Stomach (tissue), 19 donors: ENCODE results near the gene ARHGEF4. TPM values are rescaled to one million over a fixed set of nuclear protein-coding genes. Genes with fewer than 3 reads are reported as not detected.

Experiments used
- DNase-seq, 2 donors: peaks; one replicate each; pipeline versions ENCODE4 v3.0.0 to v3.0.0-alpha.2; 2013 to 2019
- H3K27ac ChIP-seq, 5 donors: fragments of 200-600 bp in 4 of 5; sonication (generic) in 4 of 5; one replicate each; pipeline ENCODE4 v1.5.1; 2013 to 2019; ENCODE audit warnings: mild to moderate bottlenecking in 1 of 5, moderate library complexity in 1 of 5
- H3K27me3 ChIP-seq, 3 donors: fragments of 200-600 bp; sonication (generic); one replicate each; pipeline ENCODE4 v1.5.1; 2017 to 2019; ENCODE audit warnings: mixed run types in 1 of 3
- H3K36me3 ChIP-seq, 4 donors: fragments of 200-600 bp; sonication (generic); 1 replicate in 3 of 4; 2 replicates in 1 of 4; pipeline ENCODE4 v1.5.1; 2016 to 2019
- H3K4me1 ChIP-seq, 4 donors: fragments of 200-600 bp; sonication (generic); one replicate each; pipeline ENCODE4 v1.5.1; 2016 to 2019
- H3K4me3 ChIP-seq, 4 donors: fragments of 200-600 bp; sonication (generic) in 3 of 4; one replicate each; pipeline ENCODE4 v1.5.1; 2016 to 2019; ENCODE audit warnings: mild to moderate bottlenecking in 1 of 4
- H3K9me3 ChIP-seq, 4 donors: fragments of 200-600 bp; sonication (generic); one replicate each; pipeline ENCODE4 v1.5.1; 2016 to 2019
- CTCF ChIP-seq, 7 experiments: fragments of 450-650 bp in 4 of 7; fragments of 200-600 bp in 3 of 7; sonication (generic) in 3 of 7; IDR thresholded peaks; one replicate each; pipeline ENCODE4 v1.5.1; 2016 to 2019; ENCODE audit warnings: antibody characterized with exemption in 7 of 7, control low read depth in 2 of 7, mild to moderate bottlenecking in 1 of 7
- EP300 ChIP-seq: sonication (generic); formaldehyde crosslinking; IDR thresholded peaks from one replicate; pipeline ENCODE4 v1.6.1; 2017; ENCODE audit warnings: antibody characterized with exemption
- POLR2A ChIP-seq, 4 donors: fragments of 450-650 bp; IDR thresholded peaks; one replicate each; pipeline ENCODE4 v1.6.1; 2016; ENCODE audit warnings: antibody characterized with exemption in 4 of 4, control low read depth in 2 of 4, mild to moderate bottlenecking in 1 of 4, moderate library complexity in 1 of 4
- POLR2AphosphoS5 ChIP-seq, 3 donors: sonication (generic); formaldehyde crosslinking; IDR thresholded peaks; one replicate each; pipeline ENCODE4 v1.6.1; 2016; ENCODE audit warnings: antibody characterized with exemption in 3 of 3
- WGBS, 5 donors: extraction: QIAGEN DNeasy Blood & Tissue Kit in 3 of 5; methylation state at CpG; one replicate each; pipeline versions ENCODE4 v1.1.5 to v1.1.7; 2013 to 2018; 5-methylcytosine and 5-hydroxymethylcytosine counted together
- intact Hi-C: fragments of 100-400 bp; cut with DNase I; formaldehyde crosslinking; loops from one replicate; pipeline ENCODE4 v1.15.1; 2023; ENCODE audit warnings: low total_unique reads
- long read RNA-seq, 10 donors: transcript quantifications; one replicate each; lab custom pipeline, GENCODE V29; 2026
- polyA plus RNA-seq, 3 donors: library from polyadenylated mRNA; stranded (reverse); fragments of 200-250 nt; gene quantifications; one replicate each; pipeline ENCODE4 v1.2.3, GENCODE V29; 2013
- total RNA-seq, 5 donors: library from RNA; depleted of rRNA; stranded (reverse); fragments of >200 nt; gene quantifications; one replicate each; pipeline versions ENCODE4 v1.1.0 to v1.2.3, GENCODE V29; 2014 to 2016
- donor health status: healthy with polysubstance abuse.
- donor health status: Bipolar disorder and iron deficiency.
- donor health status: healthy.

Gene ARHGEF4
- total RNA-seq (10 to 100 TPM in 3 of 5 donors, 1 to 10 TPM in 1, not detected in 1; 7.7 to 19.0 (median 12.6) TPM), polyA plus RNA-seq (10 to 100 TPM in 1 of 3 donors, 1 to 10 TPM in 2; 1.4 to 32.3 (median 1.8) TPM)
- long read RNA-seq, donor 1, partial matches to known transcripts: 0 of 1 reads
- long read RNA-seq, donor 1, other reads (novel, unspliced or antisense): 0 of 1 reads
- long read RNA-seq, donor 2: 0 reads
- long read RNA-seq, donor 3: 0 reads
- long read RNA-seq, donor 4: 0 reads
- long read RNA-seq, donor 5, partial matches to known transcripts: 0 of 1 reads
- long read RNA-seq, donor 5, other reads (novel, unspliced or antisense): 0 of 1 reads
- long read RNA-seq, donor 6: 0 reads
- long read RNA-seq, donor 7, partial matches to known transcripts: 5 of 5 reads
- long read RNA-seq, donor 7, other reads (novel, unspliced or antisense): 0 of 5 reads
- long read RNA-seq, donor 8, partial matches to known transcripts: 0 of 1 reads
- long read RNA-seq, donor 8, other reads (novel, unspliced or antisense): 0 of 1 reads
- long read RNA-seq, donor 9, partial matches to known transcripts: 0 of 1 reads
- long read RNA-seq, donor 9, other reads (novel, unspliced or antisense): 0 of 1 reads
- long read RNA-seq, donor 10: 0 reads

- WGBS, 5 donors: 3 to 16% (median 4%) methylated on average over 12 to 70 of the region's 70 CpGs
- H3K36me3 ChIP-seq: no peaks in the 10 kb centered on the region
- intact Hi-C loops: no loop called here
- no peak within 1 kb of the TSS for H3K27ac ChIP-seq
- peaks cover 12 to 18% (median 15%) of the 10 kb centered on the region in 4 donors for H3K4me1 ChIP-seq
- peak; percentile 70 to 78 for DNase-seq
- peak within 1 kb of the TSS; percentile 34 to 54 (median 46) for H3K4me3 ChIP-seq
- H3K9me3 ChIP-seq: no peaks in the 10 kb centered on the region
- peaks cover 7 to 88% (median 40%) of the 10 kb centered on the region in 3 donors for H3K27me3 ChIP-seq
- no peak for TF ChIP-seq POLR2A (IDR thresholded peaks at IDR 0.05)
- TF ChIP-seq POLR2AphosphoS5 (IDR thresholded peaks at IDR 0.05): no peak
- TF ChIP-seq CTCF (IDR thresholded peaks at IDR 0.05): no peak
- no peak for TF ChIP-seq EP300
These were observed at the start of gene ARHGEF4 for GRCh38 chr2:130836501-130837174. ARHGEF4 (plus strand) TSS chr2:130836914; CDS start chr2:130836954, 40 bp downstream.

- intact Hi-C loops: no loop called here
- WGBS, 5 donors: 84 to 90% (median 86%) methylated on average over 17 of the region's 17 CpGs
- DNase-seq: no peak
- H3K27me3 ChIP-seq: peaks cover 0 to 8% (median 0%) of the 10 kb centered on the region in 3 donors
- no peaks in the 10 kb centered on the region for H3K9me3 ChIP-seq
- H3K4me1 ChIP-seq: peaks cover 0 to 10% (median 0%) of the 10 kb centered on the region in 4 donors
- H3K27ac ChIP-seq: no peak overlapping the region
- no peak for TF ChIP-seq POLR2A (IDR thresholded peaks at IDR 0.05)
- TF ChIP-seq POLR2AphosphoS5 (IDR thresholded peaks at IDR 0.05): no peak
- TF ChIP-seq CTCF (IDR thresholded peaks at IDR 0.05): no peak
- no peak for TF ChIP-seq EP300
- no peaks in the 10 kb centered on the region for H3K36me3 ChIP-seq
- no peak overlapping the region for H3K4me3 ChIP-seq
These were observed 48.9 kb upstream of the ARHGEF4 start for GRCh38 chr2:130787841-130788240.

GRCh38 chr2:130790312-130790711 is 46.4 kb upstream of the ARHGEF4 start:
- intact Hi-C loops: loop anchor here (10.0 kb wide), 1 partner anchor 84 kb away; no protein-coding TSS in a partner anchor
- no peaks in the 10 kb centered on the region for H3K9me3 ChIP-seq
- 75 to 89% (median 78%) methylated on average over 2 of the region's 2 CpGs for WGBS, 5 donors
- no peak overlapping the region for H3K27ac ChIP-seq
- H3K4me1 ChIP-seq: peaks cover 0 to 10% (median 0%) of the 10 kb centered on the region in 4 donors
- no peak overlapping the region for H3K4me3 ChIP-seq
- H3K36me3 ChIP-seq: no peaks in the 10 kb centered on the region
- H3K27me3 ChIP-seq: peaks cover 0 to 11% (median 0%) of the 10 kb centered on the region in 3 donors
- TF ChIP-seq CTCF (IDR thresholded peaks at IDR 0.05): no peak
- no peak for TF ChIP-seq EP300
- TF ChIP-seq POLR2AphosphoS5 (IDR thresholded peaks at IDR 0.05): no peak
- TF ChIP-seq POLR2A (IDR thresholded peaks at IDR 0.05): no peak
- no peak for DNase-seq
